HCT116 (cell line): ENCODE data around the gene ARGLU1.

ENCODE experiments used
- CTCF ChIP-seq, 3 experiments: fragments of 200-600 bp in 1 of 3; sonication (generic) in 1 of 3; IDR thresholded peaks in 2 of 3; conservative IDR thresholded peaks in 1 of 3; 2 replicates each; pipeline ENCODE4 v1.5.1; 2012 to 2017; ENCODE audit warnings: low read depth in 2 of 3, low read length in 2 of 3, antibody characterized with exemption in 1 of 3, borderline replicate concordance in 1 of 3, control low read depth in 1 of 3, mild to moderate bottlenecking in 1 of 3, mixed read lengths in 1 of 3, mixed run types in 1 of 3, moderate library complexity in 1 of 3; ENCODE audit not compliant: insufficient read depth in 1 of 3
- EZH2 ChIP-seq: fragments of 200-600 bp; sonication (generic); IDR thresholded peaks from 2 replicates; pipeline ENCODE4 v1.6.1; 2017; ENCODE audit warnings: antibody characterized with exemption, mixed run types
- JUND ChIP-seq: IDR thresholded peaks from 2 replicates; pipeline ENCODE4 v1.6.1; 2012
- MAX ChIP-seq: IDR thresholded peaks from 2 replicates; pipeline ENCODE4 v1.6.1; 2012
- POLR2A ChIP-seq: IDR thresholded peaks from 2 replicates; pipeline ENCODE4 v1.7.0; 2011; ENCODE audit warnings: borderline replicate concordance; ENCODE audit not compliant: insufficient read depth, insufficient read length; ENCODE audit errors: extremely low read depth
- POLR2AphosphoS5 ChIP-seq: IDR thresholded peaks from 2 replicates; pipeline ENCODE4 v1.6.1; 2011; ENCODE audit warnings: mild to moderate bottlenecking, low read depth, low read length, moderate library complexity
- RAD21 ChIP-seq: IDR thresholded peaks from 2 replicates; pipeline ENCODE4 v1.6.1; 2012; ENCODE audit warnings: low read depth, mild to moderate bottlenecking
- SIN3A ChIP-seq: IDR thresholded peaks from 2 replicates; pipeline ENCODE4 v1.6.1; 2012; ENCODE audit warnings: low read depth
- YY1 ChIP-seq: IDR thresholded peaks from 2 replicates; pipeline ENCODE4 v1.6.1; 2011; ENCODE audit warnings: low read length, low read depth, moderate library complexity, mild to moderate bottlenecking; ENCODE audit not compliant: insufficient replicate concordance; ENCODE audit errors: extremely low read depth

GRCh38 chr13:106533943-106534638 is 33.8 kb downstream of the ARGLU1 start:
- no peak for TF ChIP-seq POLR2AphosphoS5
- no peak for TF ChIP-seq POLR2A
- TF ChIP-seq CTCF (IDR thresholded peaks at IDR 0.05 in 2 of 3, conservative IDR thresholded peaks at IDR 0.05 in 1 of 3; ENCODE audit: borderline replicate concordance in 1 of 3, insufficient read depth in 1 of 3, low read depth in 2 of 3, low read length in 2 of 3) = no peak
- TF ChIP-seq SIN3A = no peak
- no peak for TF ChIP-seq YY1
- TF ChIP-seq EZH2 = no peak
- TF ChIP-seq JUND = no peak
- TF ChIP-seq RAD21 = no peak
- no peak for TF ChIP-seq MAX
